ENCODE data around the gene DYRK1A. TPM values are rescaled to one million over a fixed set of nuclear protein-coding genes. Genes with fewer than 3 reads are reported as not detected.
A peak's percentile ranks its signal among the peaks of the same experiment; 100 is the strongest.

Gene DYRK1A
- total RNA-seq, 2 experiments from 2014 or later, result 58.4 to 65.1 TPM

DNA sequence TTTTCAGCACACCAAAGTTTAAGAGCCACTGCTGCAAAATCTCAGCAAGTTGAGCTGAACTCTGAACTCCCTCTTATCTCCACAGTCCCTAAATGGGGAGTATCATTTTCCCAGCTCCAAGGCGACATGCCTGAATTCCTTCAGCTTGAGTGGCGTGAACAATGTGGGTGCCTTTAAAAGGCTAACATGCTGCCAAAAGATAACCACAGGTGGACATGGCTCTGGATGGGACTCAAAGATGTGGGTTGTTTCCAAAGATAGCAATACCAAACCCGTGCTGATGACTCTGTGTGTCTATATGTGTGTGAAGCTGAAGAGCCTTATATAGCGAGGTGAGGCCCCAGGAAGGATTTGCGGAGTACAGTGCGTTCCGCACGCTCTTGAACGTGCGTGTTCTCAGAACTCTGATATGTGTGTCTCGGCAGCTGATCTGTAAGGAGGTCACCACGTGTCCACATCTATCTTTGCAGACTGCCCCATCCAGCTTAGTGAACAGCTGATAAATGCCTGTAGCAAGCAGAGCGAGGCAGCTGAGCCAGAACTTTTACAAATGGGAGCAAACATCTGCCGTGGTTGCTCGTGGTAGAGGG, 189.2 kb downstream of the DYRK1A start:
- no peak for DNase-seq (ENCODE audit: low spot score)
- Histone ChIP-seq H4K20me1 (ENCODE audit: insufficient read depth, low read length) (no peaks in the 10 kb centered on the region), H3K4me2 (ENCODE audit: low read length) (no peak overlapping the region), H2AFZ (ENCODE audit: low read length) (no peak overlapping the region), H3K27ac (ENCODE audit: low read depth, low read length, poor library complexity, severe bottlenecking) (no peak overlapping the region), H3K4me1 (ENCODE audit: insufficient read depth, low read length, poor library complexity, severe bottlenecking) (peaks cover 16% of the 10 kb centered on the region), H3K9me3 (ENCODE audit: low read length) (no peaks in the 10 kb centered on the region), H3K36me3 (ENCODE audit: insufficient read depth, low read length) (no peaks in the 10 kb centered on the region), H3K9me2 (ENCODE audit: insufficient read depth, low read length) (no peaks in the 10 kb centered on the region), H3K79me2 (ENCODE audit: insufficient read depth, low read depth, low read length) (no peaks in the 10 kb centered on the region), H3K4me3 (ENCODE audit: low read depth, low read length, poor library complexity, severe bottlenecking) (no peak overlapping the region)
- CTCF ChIA-PET (ENCODE audit: unreplicated experiment), result no interaction called here
- BruUV-seq (replicated peaks), result no TSS peak
- POLR2A ChIA-PET, result interaction anchor here (0.7 kb wide), 2 partner anchors 16 to 97 kb away, joined by 3 read pairs; no protein-coding TSS in a partner anchor
- TF ChIP-seq EZH2phosphoT487 (IDR thresholded peaks at IDR 0.05; ENCODE audit: borderline replicate concordance, low read depth, low read length) (no peak), CTCF (conservative IDR thresholded peaks at IDR 0.05; ENCODE audit: low read length) (no peak)
- intact Hi-C loops (cut with micrococcal nuclease; ENCODE audit: unreplicated experiment), result no loop called here

DNA sequence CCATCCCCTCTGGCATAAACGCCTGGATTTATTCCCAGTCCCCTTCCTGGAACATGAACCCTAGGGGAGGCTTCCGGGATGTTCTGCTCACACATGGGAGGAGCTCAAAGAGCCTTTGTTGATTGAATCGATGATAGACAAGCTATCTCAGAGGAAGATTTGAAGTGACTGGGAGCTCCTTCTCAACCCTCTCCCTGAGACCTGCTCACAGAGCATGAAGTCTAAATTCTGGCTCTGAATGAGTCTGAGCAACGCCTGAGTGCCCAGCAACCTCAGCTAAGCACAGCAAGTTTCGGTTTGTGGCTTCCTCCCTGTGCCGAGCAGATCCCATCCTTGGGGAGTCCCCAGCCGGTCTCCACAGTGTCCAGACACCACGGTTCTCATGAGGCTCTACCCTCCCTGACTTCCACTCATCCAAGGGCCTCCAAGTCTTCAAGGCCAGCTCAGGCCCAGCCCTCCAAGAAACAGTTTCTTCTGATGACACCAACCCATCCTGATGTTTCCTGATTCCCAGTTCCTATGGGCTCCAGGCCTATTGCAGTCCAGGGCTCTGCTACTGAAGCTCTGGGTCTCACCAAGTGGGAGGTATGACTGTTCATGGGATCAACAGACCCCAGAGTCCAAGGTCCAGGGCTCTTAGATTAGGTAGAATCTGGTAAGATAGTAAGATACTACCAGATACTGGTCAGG, 190.8 kb downstream of the DYRK1A start:
- no TSS peak for BruUV-seq (replicated peaks)
- peaks cover 16% of the 10 kb centered on the region for H3K4me1 ChIP-seq (ENCODE audit: insufficient read depth, low read length, poor library complexity, severe bottlenecking)
- H3K9me2 ChIP-seq (ENCODE audit: insufficient read depth, low read length), result no peaks in the 10 kb centered on the region
- intact Hi-C loops (cut with micrococcal nuclease; ENCODE audit: unreplicated experiment), result no loop called here
- no peaks in the 10 kb centered on the region for H4K20me1 ChIP-seq (ENCODE audit: insufficient read depth, low read length)
- H2AFZ ChIP-seq (ENCODE audit: low read length), result peak overlapping the region; percentile 68; the same call in 1 of the 2 replicates
- POLR2A ChIA-PET, result interaction anchor here (0.6 to 1.3 kb wide), 4 partner anchors 14 to 1171 kb away, joined by 3 read pairs; no protein-coding TSS in a partner anchor
- H3K9me3 ChIP-seq (ENCODE audit: low read length), result no peaks in the 10 kb centered on the region
- peak overlapping the region; percentile 8 for H3K4me3 ChIP-seq (ENCODE audit: low read depth, low read length, poor library complexity, severe bottlenecking)
- CTCF ChIA-PET (ENCODE audit: unreplicated experiment), result no interaction called here
- peak; percentile 63 for DNase-seq (ENCODE audit: low spot score)
- peak overlapping the region; percentile 59 for H3K4me2 ChIP-seq (ENCODE audit: low read length)
- H3K27ac ChIP-seq (ENCODE audit: low read depth, low read length, poor library complexity, severe bottlenecking), result no peak overlapping the region
- H3K36me3 ChIP-seq (ENCODE audit: insufficient read depth, low read length), result no peaks in the 10 kb centered on the region
- TF ChIP-seq CTCF (conservative IDR thresholded peaks at IDR 0.05; ENCODE audit: low read length) (no peak), EZH2phosphoT487 (IDR thresholded peaks at IDR 0.05; ENCODE audit: borderline replicate concordance, low read depth, low read length) (no peak)
- H3K79me2 ChIP-seq (ENCODE audit: insufficient read depth, low read depth, low read length), result no peaks in the 10 kb centered on the region

DNA sequence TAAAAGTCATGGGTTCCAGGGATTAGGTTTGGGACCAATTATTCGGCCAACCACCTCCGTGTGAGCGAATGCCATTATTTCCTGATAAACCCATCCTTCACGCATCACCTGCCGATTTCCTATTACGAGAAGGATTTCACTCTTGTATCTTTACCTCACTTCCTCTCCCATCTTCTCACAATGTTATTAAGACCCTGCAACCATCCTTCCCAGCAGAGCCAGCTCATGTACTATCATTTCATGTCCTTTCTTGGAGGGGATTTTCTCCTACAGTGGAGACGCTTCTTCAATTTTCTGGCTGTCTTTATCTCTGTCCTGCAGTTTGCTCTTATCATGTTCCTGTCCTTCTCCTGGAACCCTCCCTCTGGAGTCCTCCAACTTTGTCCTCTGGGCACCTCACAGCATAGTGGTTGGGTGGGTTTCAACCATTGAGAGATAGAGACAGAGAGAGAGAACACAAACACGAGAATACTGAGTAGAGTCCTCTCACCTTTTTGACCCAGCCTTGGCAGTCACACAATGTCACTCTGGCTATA, 192.2 kb downstream of the DYRK1A start:
- H3K27ac ChIP-seq (ENCODE audit: low read depth, low read length, poor library complexity, severe bottlenecking), result no peak overlapping the region
- TF ChIP-seq EZH2phosphoT487 (IDR thresholded peaks at IDR 0.05; ENCODE audit: borderline replicate concordance, low read depth, low read length) (no peak), CTCF (conservative IDR thresholded peaks at IDR 0.05; ENCODE audit: low read length) (no peak)
- no peak overlapping the region for H3K4me3 ChIP-seq (ENCODE audit: low read depth, low read length, poor library complexity, severe bottlenecking)
- no peak overlapping the region for H3K4me2 ChIP-seq (ENCODE audit: low read length)
- H4K20me1 ChIP-seq (ENCODE audit: insufficient read depth, low read length), result no peaks in the 10 kb centered on the region
- no peak overlapping the region for H2AFZ ChIP-seq (ENCODE audit: low read length)
- ChIA-PET POLR2A (no interaction called here), CTCF (ENCODE audit: unreplicated experiment) (no interaction called here)
- no TSS peak for BruUV-seq (replicated peaks)
- H3K36me3 ChIP-seq (ENCODE audit: insufficient read depth, low read length), result no peaks in the 10 kb centered on the region
- no peaks in the 10 kb centered on the region for H3K79me2 ChIP-seq (ENCODE audit: insufficient read depth, low read depth, low read length)
- H3K9me2 ChIP-seq (ENCODE audit: insufficient read depth, low read length), result no peaks in the 10 kb centered on the region
- H3K9me3 ChIP-seq (ENCODE audit: low read length), result no peaks in the 10 kb centered on the region
- DNase-seq (ENCODE audit: low spot score), result no peak
- intact Hi-C loops (cut with micrococcal nuclease; ENCODE audit: unreplicated experiment), result no loop called here
- H3K4me1 ChIP-seq (ENCODE audit: insufficient read depth, low read length, poor library complexity, severe bottlenecking), result peaks cover 19% of the 10 kb centered on the region
